ENCODE measurements around the gene UGCG.

- TF ChIP-seq CTCF (IDR thresholded peaks at IDR 0.05; ENCODE audit: insufficient read depth, low read length, poor library complexity, severe bottlenecking) (no peak), EZH2phosphoT487 (conservative IDR thresholded peaks at IDR 0.05; ENCODE audit: low read length) (no peak)
Measured at GRCh38 chr9:111872886-111873285, 23.7 kb upstream of the UGCG start.

All from SU-DHL-6 (cell line).